Mucosa of rectum (tissue), 2 donors: ENCODE measurements around the gene PSIP1.

Experiments used
- H3K27ac ChIP-seq, 2 donors: one replicate each; pipeline ENCODE4 v1.7.0; 2013; ENCODE audit warnings: inconsistent platforms in 2 of 2, low read depth in 2 of 2, low read length in 2 of 2
- H3K27me3 ChIP-seq, 2 donors: one replicate each; pipeline ENCODE4 v1.7.0; 2013; ENCODE audit warnings: low read length in 2 of 2; ENCODE audit not compliant: control insufficient read depth in 2 of 2, insufficient read depth in 2 of 2
- H3K36me3 ChIP-seq, 2 donors: one replicate each; pipeline ENCODE4 v1.7.0; 2013; ENCODE audit warnings: low read length in 2 of 2; ENCODE audit not compliant: control insufficient read depth in 2 of 2, insufficient read depth in 2 of 2
- H3K4me1 ChIP-seq, 2 donors: one replicate each; pipeline ENCODE4 v1.7.0; 2013; ENCODE audit warnings: low read length in 2 of 2, mild to moderate bottlenecking in 1 of 2; ENCODE audit not compliant: control insufficient read depth in 2 of 2, insufficient read depth in 2 of 2
- H3K4me3 ChIP-seq, 2 donors: one replicate each; pipeline ENCODE4 v1.7.0; 2013; ENCODE audit warnings: low read length in 2 of 2
- H3K9ac ChIP-seq, 2 donors: one replicate each; pipeline ENCODE4 v1.7.0; 2013; ENCODE audit warnings: low read length in 2 of 2, low read depth in 1 of 2, mild to moderate bottlenecking in 1 of 2
- H3K9me3 ChIP-seq, 2 donors: one replicate each; pipeline ENCODE4 v1.7.0; 2013; ENCODE audit warnings: low read length in 2 of 2; ENCODE audit not compliant: control insufficient read depth in 2 of 2
- donor health status: healthy.
- donor health status: Normal muscosa, but diverticular disease.

Gene PSIP1

GRCh38 chr9:15510789-15511575, at the start of gene PSIP1:
Gene PSIP1, minus strand, starts transcription at chr9:15510970. Its CDS starts 782 bp downstream, at chr9:15510188.
- peaks cover 5 to 6% of the 10 kb centered on the region in 2 donors for H3K4me1 ChIP-seq
- no peaks in the 10 kb centered on the region for H3K9me3 ChIP-seq
- H3K4me3 ChIP-seq: peak within 1 kb of the TSS; percentile 86 to 89
- H3K27me3 ChIP-seq: no peaks in the 10 kb centered on the region
- peak within 1 kb of the TSS; percentile 73 to 86 for H3K9ac ChIP-seq
- H3K27ac ChIP-seq: peak within 1 kb of the TSS; percentile 83 to 92
- H3K36me3 ChIP-seq: peaks cover 4 to 10% of the 10 kb centered on the region in 2 donors

GRCh38 chr9:15553528-15553898, 42.7 kb upstream of the PSIP1 start:
- H3K27ac ChIP-seq: peak overlapping the region; percentile 82 to 85
- H3K27me3 ChIP-seq: no peaks in the 10 kb centered on the region
- no peaks in the 10 kb centered on the region for H3K9me3 ChIP-seq
- H3K4me1 ChIP-seq: peaks cover 11 to 20% of the 10 kb centered on the region in 2 donors
- H3K9ac ChIP-seq: peak overlapping the region; percentile 87 to 92
- H3K36me3 ChIP-seq: no peaks in the 10 kb centered on the region
- H3K4me3 ChIP-seq: peak overlapping the region; percentile 79 to 95

DNA sequence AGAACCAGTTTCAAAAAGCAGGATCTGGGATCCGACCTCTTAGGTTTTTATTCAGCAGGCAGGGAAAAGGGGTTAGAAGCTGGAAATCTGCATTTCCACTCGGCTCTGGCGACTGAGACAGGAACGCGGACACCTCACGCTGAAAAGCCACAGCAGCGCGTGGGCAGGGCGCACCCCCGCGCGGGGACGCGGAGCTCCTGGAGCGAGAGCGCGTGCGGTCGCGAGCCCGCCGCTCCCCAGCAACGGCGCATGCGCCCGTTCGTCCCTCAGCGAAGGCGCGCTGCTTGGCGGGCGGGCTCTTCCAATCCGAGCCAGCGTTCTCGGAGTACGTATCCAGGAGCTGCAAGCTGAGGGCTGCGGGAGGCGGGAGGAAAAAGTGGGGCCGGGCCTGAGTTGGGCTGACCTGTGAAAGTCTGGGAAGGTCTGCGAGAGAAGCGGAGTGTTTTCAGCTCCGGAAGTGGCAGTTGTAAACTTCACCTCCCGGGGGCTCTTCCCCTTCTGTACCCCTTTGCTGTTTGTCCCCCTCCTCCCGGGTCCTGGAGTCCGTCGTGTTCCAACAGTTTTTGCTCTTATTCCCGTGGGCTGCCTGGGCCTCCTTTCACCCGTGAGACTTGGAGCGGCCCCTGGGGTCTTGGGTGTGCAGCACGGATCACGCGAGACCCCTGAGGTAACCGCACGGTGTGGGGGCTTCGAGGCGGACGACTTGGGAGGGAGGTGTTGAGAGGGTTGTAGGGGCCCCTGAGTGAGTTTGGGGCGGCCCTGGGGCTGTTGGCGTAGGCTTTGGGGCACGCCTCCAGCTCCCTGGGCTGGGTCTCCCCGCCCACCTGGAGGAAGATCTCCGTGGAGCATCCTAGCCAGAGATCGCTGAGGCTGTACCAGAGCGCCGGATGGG, 42.1 kb upstream of the PSIP1 start, which contains the start of gene CCDC171:
TSS of gene CCDC171 (plus strand) at position 408 of the 892 bp plus-strand sequence. CDS start 11,046 bp downstream, outside the sequence.
- Histone ChIP-seq H3K9me3 (no peaks in the 10 kb centered on the region), H3K4me1 (peaks cover 11 to 20% of the 10 kb centered on the region in 2 donors), H3K27me3 (no peaks in the 10 kb centered on the region), H3K9ac (peak within 1 kb of the TSS; percentile 87 to 92), H3K36me3 (no peaks in the 10 kb centered on the region), H3K4me3 (peak within 1 kb of the TSS; percentile 79 to 95), H3K27ac (peak within 1 kb of the TSS; percentile 82 to 85)

DNA sequence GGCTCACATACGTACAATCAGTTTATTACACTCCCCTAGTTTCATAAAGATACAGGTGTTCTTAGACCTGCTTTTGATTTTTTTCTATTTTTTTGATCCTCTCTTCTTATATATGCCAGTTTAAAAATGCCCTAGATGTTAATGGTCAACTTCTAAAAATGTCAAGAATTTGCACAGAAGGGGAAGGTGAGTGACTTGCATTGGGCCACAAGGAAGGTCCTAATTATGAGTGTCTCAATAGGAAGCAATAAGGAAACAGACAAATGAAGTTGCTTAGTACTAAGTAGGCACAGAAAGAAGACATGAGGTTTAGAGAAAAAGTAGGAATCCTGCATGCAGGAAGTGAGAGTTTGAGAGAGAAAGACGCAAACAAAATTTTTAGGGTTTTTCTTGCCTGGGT, 38.8 kb upstream of the PSIP1 start:
- H3K27me3 ChIP-seq: no peaks in the 10 kb centered on the region
- no peaks in the 10 kb centered on the region for H3K9me3 ChIP-seq
- no peak overlapping the region for H3K9ac ChIP-seq

DNA sequence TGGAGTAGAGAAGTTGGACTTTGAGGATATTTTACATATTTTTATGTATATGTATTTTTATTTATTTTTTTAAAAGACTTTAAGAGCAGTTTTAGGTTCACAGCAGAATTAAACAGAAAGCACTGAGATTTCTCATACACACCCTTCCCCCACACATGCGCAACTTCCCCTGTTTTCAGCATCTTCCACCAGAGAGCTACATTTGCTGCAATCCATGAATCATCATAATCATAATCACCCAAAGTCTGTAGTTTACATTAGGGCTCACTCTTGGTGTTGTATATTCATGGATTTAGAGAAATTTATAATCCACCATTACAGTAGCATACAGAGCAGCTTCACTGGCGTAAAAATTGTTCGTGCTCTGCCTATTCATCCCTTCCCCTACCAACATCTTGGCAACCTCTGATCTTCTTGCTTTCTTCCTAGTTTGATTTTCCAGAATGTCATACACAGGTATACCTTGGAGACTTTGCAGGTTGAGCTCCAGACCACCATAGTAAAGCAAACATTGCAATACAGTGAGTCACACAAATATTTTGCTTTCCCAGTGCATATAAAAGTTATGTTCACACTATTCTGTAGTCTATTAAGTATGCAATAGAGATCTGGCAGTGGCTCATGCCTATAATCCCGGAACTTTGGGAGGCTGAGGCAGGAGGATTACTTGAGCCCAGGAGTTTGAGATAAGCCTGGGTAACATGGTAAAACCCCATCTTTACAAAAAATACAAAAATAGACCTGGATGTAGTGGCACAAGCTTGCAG, 32.5 kb upstream of the PSIP1 start:
- no peak overlapping the region for H3K27ac ChIP-seq
- H3K4me1 ChIP-seq: no peaks in the 10 kb centered on the region
- H3K9ac ChIP-seq: no peak overlapping the region
- H3K9me3 ChIP-seq: no peaks in the 10 kb centered on the region
- H3K4me3 ChIP-seq: no peak overlapping the region
- H3K36me3 ChIP-seq: no peaks in the 10 kb centered on the region
- no peaks in the 10 kb centered on the region for H3K27me3 ChIP-seq

More for the DNA sequence above, 38.8 kb upstream of the PSIP1 start:
- Histone ChIP-seq H3K36me3 (no peaks in the 10 kb centered on the region), H3K27ac (no peak overlapping the region), H3K4me3 (no peak overlapping the region), H3K4me1 (peaks cover 11 to 20% of the 10 kb centered on the region in 2 donors)

DNA sequence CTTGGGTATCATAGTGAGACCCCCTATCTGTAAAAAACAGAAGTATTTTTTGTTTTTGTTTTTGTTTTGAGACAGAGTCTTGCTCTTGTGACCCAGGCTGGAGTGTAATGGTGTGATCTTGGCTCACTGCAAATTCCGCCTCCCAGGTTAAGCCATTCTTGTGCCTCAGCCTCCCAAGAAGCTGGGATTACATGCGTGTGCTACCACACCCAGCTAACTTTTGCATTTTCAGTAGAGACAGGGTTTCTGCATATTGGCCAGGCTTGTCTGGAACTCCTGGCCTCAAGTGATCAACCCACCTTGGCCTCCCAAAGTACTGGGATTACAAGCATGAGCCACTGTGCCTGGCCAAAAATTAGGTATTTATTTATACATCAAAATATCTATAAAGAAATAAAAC, 31.9 kb upstream of the PSIP1 start:
- Histone ChIP-seq H3K9ac (no peak overlapping the region), H3K36me3 (no peaks in the 10 kb centered on the region), H3K9me3 (no peaks in the 10 kb centered on the region), H3K4me3 (no peak overlapping the region), H3K4me1 (no peaks in the 10 kb centered on the region), H3K27me3 (no peaks in the 10 kb centered on the region), H3K27ac (no peak overlapping the region)

DNA sequence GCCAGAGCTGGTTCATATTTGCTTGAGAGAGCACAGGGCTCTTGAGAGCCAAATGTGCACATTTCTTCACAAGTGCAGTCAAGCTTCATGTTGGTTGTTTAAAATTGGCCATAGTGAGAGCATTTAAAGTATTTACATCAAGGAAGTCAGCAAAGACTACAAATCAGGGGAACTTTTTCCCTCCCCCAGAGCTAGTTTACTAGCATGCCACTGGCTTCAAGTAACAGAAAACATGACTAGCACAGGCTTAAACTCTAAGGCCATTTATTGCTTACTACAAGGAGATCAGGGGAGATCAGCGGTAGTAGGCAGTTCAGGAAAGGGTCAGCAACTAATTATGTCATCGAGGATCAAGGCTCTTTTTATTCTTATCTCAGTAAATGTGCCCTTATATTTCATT, 31.1 kb upstream of the PSIP1 start:
- no peaks in the 10 kb centered on the region for H3K9me3 ChIP-seq
- H3K27ac ChIP-seq: no peak overlapping the region
- no peak overlapping the region for H3K4me3 ChIP-seq
- H3K27me3 ChIP-seq: no peaks in the 10 kb centered on the region
- no peak overlapping the region for H3K9ac ChIP-seq
- no peaks in the 10 kb centered on the region for H3K36me3 ChIP-seq
- no peaks in the 10 kb centered on the region for H3K4me1 ChIP-seq

DNA sequence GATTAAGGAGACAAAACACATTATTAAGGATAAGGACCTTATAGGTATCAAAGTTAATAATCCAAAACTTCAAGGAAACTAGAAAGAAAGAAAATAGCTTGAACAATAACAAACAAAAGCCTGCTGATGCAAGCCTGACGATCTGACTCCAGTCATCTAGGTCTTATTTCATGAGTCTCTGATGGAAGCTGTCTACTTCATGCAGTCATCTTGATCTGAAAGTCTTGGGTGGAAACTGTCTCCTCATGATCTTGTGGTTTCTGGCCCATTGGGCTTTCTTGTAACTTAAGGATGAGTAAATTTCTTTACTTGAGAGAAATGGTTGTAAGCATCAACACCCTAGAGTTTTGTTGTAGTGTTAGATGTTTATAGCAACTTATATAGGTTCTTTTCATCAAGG, 20.6 kb upstream of the PSIP1 start:
- no peak overlapping the region for H3K9ac ChIP-seq
- no peaks in the 10 kb centered on the region for H3K9me3 ChIP-seq
- no peaks in the 10 kb centered on the region for H3K4me1 ChIP-seq
- H3K4me3 ChIP-seq: no peak overlapping the region
- no peaks in the 10 kb centered on the region for H3K36me3 ChIP-seq
- H3K27ac ChIP-seq: no peak overlapping the region
- H3K27me3 ChIP-seq: no peaks in the 10 kb centered on the region

- H3K27ac ChIP-seq: no peak overlapping the region
- H3K9me3 ChIP-seq: no peaks in the 10 kb centered on the region
- H3K4me1 ChIP-seq: no peaks in the 10 kb centered on the region
- H3K4me3 ChIP-seq: no peak overlapping the region
- no peaks in the 10 kb centered on the region for H3K27me3 ChIP-seq
- H3K9ac ChIP-seq: no peak overlapping the region
- no peaks in the 10 kb centered on the region for H3K36me3 ChIP-seq
Observed at GRCh38 chr9:15529566-15530324, 19.0 kb upstream of the PSIP1 start.
